A204.1 (cell line): ENCODE data around the gene KRTAP19-1.
"Not testable (repeated sequence)": the region's sequence is repeated elsewhere in the genome, so short reads cannot be mapped to it uniquely, and the experiment has no call there.

Experiments used
- FAIRE-seq: peaks from 2 replicates; lab custom pipeline; 2012; peaks lifted over from hg19 to GRCh38; lab: Jason Lieb, UNC

KRTAP19-1 gene

GRCh38 chr21:30480145-30480544 lies at the start of gene KRTAP19-1:
TSS of gene KRTAP19-1 (minus strand) at chr21:30480367. CDS start at chr21:30480317, 50 bp downstream.
- FAIRE-seq = no peak

GRCh38 chr21:30518876-30519275 lies 38.7 kb upstream of the KRTAP19-1 start:
- no peak for FAIRE-seq

GRCh38 chr21:30515681-30516080 lies 35.5 kb upstream of the KRTAP19-1 start:
- FAIRE-seq = no peak

DNA sequence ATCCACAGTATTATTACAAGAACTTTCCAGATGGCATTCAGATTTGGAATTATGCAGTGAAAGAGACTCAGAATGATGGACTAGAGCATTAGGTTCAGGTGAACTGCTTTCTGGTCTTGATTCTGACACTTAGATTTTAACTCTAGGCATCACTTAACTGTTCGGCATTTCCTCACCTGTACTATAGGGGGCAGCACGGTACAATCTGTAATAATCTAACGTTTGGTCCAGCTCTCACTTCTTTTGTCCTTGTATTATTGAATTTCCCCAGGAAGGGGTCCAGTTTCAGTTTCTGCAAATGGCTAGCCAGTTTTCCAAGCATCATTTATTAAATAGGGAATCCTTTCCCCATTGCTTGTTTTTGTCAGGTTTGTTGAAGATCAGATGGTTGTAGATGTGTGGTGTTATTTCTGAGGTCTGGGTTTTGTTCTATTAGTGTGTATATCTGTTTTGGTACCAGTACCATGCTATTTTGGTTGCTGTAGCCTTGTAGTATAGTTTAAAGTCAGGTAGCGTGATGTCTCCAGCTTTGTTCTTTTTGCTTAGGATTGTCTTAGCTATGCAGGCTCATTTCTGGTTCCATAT lies 25.5 kb upstream of the KRTAP19-1 start:
- FAIRE-seq = not testable (repeated sequence)

DNA sequence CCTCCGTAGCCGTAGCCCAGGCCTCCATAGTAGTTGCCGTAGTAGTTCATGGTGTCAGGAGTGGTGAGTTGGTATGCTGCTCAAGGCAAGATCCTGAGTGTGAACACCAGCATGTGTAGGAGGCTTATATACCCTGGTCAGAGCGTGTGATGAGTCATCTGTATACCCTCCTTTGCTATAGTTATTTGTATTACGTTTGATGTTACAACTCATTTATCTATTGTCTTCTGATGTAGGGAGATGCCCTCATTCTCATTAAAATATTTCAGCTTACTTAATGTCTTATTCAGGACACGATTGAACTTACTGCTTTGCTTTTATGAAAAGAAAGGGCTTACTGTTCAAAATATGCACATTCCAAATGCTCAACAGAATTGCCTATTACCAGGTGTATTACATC lies 21.9 kb upstream of the KRTAP19-1 start, which contains the start of gene KRTAP19-5:
KRTAP19-5 (minus strand) TSS at position 101 of the 400 bp plus-strand sequence; CDS start at position 50, 51 bp downstream.
- no peak for FAIRE-seq

- FAIRE-seq = no peak
Observed at GRCh38 chr21:30497065-30497464, 16.9 kb upstream of the KRTAP19-1 start, which contains the start of gene KRTAP19-4. TSS of gene KRTAP19-4 (minus strand) at chr21:30497165. CDS start at chr21:30497110, 55 bp downstream.

- no peak for FAIRE-seq
Observed at GRCh38 chr21:30491963-30492428, 11.8 kb upstream of the KRTAP19-1 start, which contains the start of gene KRTAP19-3. TSS of gene KRTAP19-3 (minus strand) at chr21:30492013. CDS start at chr21:30491957, 56 bp downstream.

- no peak for FAIRE-seq
Observed at GRCh38 chr21:30487336-30487735, 7.2 kb upstream of the KRTAP19-1 start, which contains the start of gene KRTAP19-2. TSS of gene KRTAP19-2 (minus strand) at chr21:30487436. CDS start at chr21:30487348, 88 bp downstream.

GRCh38 chr21:30486180-30486579 lies 6.0 kb upstream of the KRTAP19-1 start:
- no peak for FAIRE-seq

DNA sequence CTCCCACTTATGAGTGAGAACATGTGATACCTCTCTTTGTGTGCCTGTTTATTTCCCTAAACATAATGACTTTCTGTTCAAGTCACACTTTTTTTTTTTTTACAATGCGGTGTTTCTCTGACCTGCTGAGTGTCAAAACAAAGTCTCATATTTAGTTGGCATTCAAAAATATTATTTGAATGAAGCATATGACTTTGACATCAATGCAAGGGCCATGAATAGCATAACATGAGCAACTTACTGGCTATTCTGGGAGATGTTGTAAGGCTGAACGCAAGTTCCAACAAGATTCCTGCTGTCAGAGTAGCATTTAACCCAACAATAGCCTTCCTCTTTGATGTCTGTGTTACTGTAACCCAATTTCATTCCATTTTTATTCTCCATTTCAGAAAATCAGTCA lies 2.0 kb upstream of the KRTAP19-1 start:
- no peak for FAIRE-seq

DNA sequence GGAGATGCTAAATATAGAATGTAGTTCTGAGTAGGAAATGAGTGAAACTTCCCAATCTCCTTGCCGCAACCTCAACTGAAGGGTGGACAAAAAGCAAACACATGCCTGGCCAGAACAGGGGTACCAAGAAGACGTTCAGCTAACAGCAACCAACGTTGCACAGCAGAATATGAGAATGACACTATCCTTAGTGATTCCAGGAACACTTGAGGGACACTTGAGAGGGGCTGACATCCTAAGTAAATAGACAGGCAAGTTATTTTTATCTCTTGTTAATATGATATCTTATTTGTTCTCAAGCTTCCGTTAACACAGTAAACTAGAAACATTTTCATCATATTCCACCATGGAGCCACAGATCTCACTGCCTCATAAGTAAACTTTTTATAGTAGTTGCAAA lies 908 bp downstream of the KRTAP19-1 start:
- FAIRE-seq = no peak

DNA sequence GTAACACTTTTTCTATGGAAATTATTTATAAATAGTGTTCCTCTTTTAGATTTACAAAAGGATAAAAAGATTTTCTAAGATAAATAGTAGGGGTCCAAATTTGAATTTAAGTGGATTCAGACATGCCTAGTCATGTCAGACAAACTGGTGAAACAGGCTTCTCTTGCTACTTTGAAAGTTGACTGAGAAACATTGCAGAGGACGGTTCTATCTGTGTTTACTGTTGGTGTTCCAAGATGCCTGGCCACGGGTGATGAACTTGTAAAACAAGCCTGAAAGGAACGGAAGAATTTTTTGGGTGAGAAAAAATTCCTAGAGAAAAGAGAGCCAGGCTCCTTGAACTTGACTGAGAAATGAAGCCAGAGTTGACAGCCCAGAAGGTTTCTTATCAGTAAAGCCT lies 2.2 kb downstream of the KRTAP19-1 start:
- no peak for FAIRE-seq

DNA sequence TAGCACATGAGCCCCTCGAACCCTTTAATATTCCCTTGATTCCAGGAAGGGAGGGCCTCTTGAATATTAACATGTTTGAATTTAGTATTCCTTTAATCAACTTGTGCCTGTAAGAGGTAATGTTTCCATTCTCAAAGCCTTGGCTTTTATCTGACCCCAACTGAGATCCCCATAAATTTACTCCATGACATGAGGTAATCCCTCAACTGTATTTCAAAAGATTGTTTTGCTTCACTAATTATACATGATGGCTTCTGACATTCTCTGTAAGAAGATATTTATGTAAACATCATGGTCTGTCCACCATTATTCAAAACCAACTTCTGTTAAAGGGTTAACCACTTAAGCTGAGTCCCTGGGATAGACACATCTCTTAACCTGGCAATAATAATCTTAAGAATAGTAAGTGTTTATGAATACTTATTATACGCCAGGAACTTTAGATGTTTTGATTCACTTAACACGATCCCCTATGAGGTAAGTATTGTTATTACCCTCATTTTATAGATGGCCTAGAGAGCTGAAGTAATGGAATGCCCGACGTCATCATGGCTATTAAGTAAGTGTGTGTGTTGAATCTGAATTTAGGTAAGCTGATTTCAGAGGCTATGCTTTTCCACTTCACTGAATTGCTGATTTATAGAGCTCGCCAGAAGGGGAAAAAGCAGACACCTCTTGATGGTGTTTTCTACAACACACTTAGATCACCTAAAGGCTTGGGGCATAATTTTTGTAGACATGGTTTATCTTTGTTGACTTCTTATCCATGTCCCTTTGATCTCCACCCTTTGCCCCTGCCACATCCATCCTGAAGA lies 11.1 kb downstream of the KRTAP19-1 start:
- no peak for FAIRE-seq

GRCh38 chr21:30463713-30464112 lies 16.5 kb downstream of the KRTAP19-1 start:
- FAIRE-seq = no peak

DNA sequence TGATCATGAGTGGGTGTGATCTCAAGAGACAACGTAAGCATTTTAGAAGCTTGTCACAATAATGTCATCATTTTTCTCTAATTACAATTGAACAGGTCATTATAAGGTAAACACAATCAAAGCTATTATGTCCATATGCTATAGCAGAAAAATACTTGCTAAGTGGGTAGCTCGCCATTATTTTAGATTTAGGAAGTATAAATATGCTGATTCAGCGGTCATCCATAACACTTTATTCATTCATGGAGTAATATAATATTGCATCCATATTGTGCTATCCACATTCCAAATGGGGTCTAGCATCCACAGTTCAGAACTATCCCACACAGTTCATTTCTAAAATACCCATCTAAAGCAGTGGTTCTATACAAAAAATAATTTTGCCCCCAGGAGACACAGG lies 31.7 kb downstream of the KRTAP19-1 start:
- FAIRE-seq = no peak

GRCh38 chr21:30447056-30447455 lies 33.1 kb downstream of the KRTAP19-1 start:
- FAIRE-seq = no peak

DNA sequence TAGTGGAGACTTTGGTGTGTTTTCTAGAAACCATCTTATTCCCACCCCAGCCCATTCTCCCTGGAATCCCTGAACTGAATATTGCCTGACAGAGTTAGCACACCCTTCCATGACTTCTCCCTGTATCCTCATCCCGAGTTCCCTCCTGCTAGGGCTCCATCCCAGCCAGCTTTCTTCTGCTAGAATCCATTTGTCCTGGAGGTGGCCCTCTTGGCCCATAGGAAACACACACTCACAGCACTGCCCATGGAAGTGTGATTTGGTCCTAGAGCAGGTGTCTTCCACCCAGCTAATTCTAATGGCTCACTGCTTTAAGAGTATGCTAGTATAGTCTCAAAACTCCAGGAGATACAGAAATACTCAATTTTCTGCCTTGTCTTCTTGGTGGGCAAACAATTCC lies 36.0 kb downstream of the KRTAP19-1 start:
- no peak for FAIRE-seq

- FAIRE-seq = no peak
Observed at GRCh38 chr21:30443226-30443625, 36.9 kb downstream of the KRTAP19-1 start.

- FAIRE-seq = no peak
Observed at GRCh38 chr21:30439975-30440374, 40.2 kb downstream of the KRTAP19-1 start, which contains the start of gene KRTAP15-1. TSS of gene KRTAP15-1 (plus strand) at chr21:30440275. CDS start at chr21:30440328, 53 bp downstream.

- no peak for FAIRE-seq
Observed at GRCh38 chr21:30437010-30437565, 43.1 kb downstream of the KRTAP19-1 start.

- no peak for FAIRE-seq
Observed at GRCh38 chr21:30434033-30434631, 46.0 kb downstream of the KRTAP19-1 start.

DNA sequence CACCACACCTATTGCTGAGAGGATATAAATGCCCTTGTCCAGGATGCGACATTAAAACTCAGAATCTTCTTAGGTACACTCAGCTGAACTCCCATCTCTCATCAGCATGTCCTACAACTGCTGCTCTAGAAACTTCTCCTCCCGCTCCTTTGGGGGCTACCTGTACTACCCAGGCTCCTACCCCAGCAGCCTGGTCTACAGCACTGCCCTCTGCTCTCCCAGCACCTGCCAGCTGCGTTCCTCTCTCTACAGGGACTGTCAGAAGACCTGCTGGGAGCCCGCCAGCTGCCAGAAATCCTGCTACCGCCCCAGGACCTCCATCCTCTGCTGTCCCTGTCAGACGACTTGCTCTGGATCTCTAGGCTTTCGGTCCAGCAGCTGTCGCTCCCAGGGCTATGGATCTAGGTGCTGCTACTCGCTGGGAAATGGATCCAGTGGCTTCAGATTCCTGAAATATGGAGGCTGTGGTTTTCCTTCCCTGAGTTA lies 50.0 kb downstream of the KRTAP19-1 start, which contains the start of gene KRTAP13-4:
KRTAP13-4 (plus strand) TSS at position 51 of the 486 bp plus-strand sequence; CDS start at position 107, 56 bp downstream.
- no peak for FAIRE-seq
